Left hindlimb (tissue), 1 donor: ENCODE results near the gene CRHR2.

Source experiments
- DNase-seq: peaks from one replicate; pipeline ENCODE4 v3.0.0-alpha.2; 2018

The CRHR2 gene

DNA sequence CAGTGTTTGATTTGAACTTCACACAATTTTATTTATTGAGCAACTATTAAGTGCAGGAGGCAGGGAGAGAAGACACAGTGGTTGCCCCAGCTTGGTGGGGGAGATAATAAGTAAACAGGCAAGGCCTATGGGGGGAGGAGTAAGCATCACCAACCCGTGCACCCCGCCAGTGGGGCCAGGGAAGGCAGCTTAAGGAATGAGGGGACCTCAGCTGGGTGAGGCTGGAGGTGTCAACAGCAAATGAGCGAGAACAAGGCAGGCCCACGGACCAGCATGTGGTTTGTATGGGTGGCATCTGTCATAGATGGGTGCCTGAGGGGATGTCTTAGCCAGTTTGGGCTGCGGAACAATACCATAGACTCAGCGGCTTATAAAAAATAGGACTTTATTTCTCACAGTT lies 24.1 kb upstream of the CRHR2 start:
- DNase-seq, result no peak

GRCh38 chr7:30705596-30705995 lies 23.3 kb upstream of the CRHR2 start:
- DNase-seq, result no peak

- DNase-seq, result no peak
These were observed 22.8 kb upstream of the CRHR2 start for GRCh38 chr7:30705008-30705407.

- no peak for DNase-seq
These were observed 21.5 kb upstream of the CRHR2 start for GRCh38 chr7:30703756-30704155.

- no peak for DNase-seq
These were observed 19.9 kb upstream of the CRHR2 start for GRCh38 chr7:30702200-30702599.

DNA sequence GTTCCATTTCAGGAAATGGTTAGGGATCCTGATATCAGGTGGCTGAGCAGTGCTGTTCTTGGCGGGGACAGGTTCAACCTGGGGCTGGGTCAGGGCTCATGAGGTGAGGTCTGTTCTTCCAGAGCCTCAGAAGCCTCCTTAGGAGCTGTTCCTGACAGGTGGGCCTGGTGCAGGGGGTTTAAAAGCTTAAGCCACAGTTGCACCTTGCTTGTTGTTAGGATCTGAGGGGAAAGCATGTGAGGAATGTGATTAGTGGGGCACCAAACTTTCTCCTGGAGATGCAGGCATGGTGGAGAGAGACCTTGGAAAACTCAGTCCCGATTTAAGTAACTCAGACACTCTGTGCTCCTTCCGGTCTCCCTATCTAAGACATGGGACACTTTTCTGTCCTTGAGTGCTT lies 18.7 kb upstream of the CRHR2 start:
- no peak for DNase-seq

DNA sequence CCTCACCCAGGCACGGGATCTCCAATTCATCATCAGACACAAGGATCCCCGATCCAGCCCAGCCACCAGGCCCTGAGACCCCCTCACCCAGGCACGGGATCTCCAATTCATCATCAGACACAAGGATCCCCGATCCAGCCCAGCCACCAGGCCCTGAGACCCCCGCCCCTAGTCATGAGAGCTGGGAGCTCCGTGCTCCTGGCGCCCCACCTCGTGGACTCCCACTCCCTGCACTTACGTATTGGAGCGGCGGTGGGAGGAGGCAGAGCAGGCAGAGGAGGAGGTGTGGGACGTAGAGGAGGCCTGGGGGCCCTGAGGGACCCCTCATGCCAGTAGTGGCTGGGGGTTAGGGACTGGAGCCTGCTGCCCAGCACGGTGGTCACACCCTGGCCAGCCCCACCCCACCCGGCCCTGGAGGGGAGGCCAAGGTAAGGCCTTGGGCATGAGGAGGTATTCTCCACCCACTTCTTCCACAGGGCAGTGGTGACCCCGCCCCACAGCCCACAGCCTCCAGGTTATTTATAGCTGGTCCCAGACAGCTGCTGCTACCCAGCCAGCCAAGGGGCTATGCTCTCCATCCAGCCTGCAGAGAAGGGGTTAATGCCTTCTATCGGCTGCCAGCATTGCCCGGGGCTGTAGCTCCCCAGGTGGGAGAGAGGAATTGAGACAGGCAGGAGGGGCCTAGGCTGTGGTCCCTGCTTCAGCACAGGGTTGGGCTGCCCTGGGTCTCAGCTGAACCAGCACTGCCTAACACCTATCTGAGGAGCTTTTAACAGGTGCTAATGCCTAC lies 17.6 kb upstream of the CRHR2 start:
- DNase-seq, result no peak

DNA sequence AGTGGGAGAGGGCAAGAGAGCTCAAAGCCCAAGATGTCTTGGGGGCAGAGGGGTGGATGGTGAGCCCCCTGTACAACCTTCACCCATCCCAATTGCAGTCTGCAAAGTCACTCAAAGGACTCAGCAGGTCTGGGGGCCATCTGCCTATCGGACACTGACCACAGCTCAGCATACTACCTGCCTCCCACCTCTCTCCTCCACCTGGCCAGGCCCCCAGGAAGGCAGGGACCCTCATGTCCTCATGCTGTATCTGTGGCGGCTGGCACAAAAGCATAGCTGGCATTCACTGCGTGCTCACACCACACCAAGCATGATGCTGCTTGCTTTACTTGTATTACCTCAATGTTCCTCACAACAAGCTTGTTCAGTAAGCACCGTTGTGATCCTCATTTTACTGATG lies 16.2 kb upstream of the CRHR2 start:
- DNase-seq, result no peak

- no peak for DNase-seq
These were observed 15.6 kb upstream of the CRHR2 start for GRCh38 chr7:30697719-30698460.

DNA sequence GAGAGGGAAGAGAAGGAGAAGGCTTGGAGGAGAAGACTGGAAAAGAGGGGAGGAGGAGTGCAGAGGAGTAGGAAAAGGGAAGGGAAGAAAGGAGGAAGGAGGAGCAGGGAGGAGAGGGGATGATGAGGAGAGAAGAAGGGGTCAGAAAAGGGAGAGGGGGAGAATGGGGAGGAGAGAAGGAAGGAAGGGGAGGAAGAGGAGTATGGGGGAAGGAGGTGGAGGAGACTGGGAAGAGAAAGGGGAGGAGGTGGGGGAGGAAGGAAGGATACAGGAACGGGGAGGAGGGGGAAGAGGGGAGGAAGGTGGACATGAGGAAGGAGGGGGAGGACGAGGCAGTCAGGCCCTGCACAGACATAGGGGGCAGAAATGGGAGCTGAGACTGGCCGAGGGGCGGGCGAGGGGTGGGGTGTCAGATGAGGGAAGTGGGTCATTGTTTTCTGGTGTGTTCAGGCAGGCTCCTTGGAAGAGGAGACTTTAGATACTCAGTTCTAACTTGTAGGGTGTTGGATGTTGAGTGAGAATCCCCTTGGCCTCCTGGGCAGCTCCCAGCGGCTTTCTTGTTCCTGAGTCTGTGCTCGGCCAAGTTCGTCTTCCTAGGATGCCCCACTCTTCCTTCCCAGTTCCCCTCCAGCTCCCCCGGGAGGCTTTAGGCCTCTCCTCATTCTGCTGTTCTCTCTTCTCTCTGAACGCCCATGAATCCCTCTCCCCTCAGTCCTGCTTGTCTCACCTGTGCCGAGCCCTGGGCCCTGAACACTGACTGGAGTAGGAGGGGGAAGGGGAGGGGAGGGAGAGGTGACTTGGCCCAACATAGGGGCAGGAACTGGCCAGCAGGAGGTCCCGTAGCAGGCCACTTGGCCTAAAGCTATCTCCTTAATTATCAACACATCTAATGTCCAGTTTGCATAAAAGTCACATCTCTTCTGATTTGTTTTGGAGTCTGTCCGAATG lies 12.8 kb upstream of the CRHR2 start:
- DNase-seq, result no peak

DNA sequence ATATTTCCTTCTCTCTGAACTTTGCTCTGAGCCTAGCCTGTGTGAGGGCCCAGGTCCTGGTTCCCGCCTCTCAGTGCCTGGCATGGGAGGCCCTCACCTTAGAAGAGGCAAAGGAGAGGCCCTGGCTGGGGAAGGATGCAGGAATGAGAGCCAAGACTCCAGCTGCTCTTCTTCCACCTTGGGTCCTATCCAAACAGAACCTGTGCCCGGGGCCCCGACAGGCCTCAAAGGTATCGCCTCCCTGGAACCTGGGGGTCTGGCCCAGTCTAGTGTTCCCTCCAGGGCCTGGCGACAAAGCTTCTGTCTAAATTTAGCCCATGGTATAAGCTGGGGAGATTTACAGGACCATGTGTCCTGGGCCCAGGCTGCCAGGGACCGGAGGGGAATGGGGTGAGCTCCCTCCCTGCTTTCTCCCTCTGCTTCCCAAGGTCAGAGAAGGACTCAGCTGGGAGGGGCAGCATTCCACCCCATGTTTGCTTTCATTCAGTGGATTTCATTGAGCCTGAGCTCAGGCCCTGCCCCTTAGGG lies 12.0 kb upstream of the CRHR2 start:
- no peak for DNase-seq

DNA sequence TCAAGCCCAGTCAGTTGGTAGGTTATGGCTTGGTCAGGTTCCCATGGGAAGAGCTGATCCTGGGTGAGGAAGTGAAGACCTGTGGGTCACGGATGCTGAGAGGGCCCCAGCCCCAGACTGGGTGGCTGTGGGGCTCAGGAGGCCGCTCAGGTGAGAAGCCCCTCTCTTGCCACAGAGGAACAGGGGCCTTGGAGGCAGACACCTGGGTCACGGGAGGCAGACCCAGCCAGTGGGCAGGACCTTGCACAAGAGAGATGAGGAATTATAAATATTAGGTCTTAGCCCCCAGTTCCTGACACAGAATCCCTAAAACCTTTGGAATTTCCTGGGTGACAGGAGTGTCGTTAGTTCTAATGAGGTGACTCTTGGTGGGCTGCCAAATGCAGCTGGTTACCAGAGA lies 10.6 kb upstream of the CRHR2 start:
- no peak for DNase-seq

GRCh38 chr7:30692438-30692837 lies 10.2 kb upstream of the CRHR2 start:
- DNase-seq, result no peak

GRCh38 chr7:30690011-30690410 lies 7.8 kb upstream of the CRHR2 start:
- no peak for DNase-seq

DNA sequence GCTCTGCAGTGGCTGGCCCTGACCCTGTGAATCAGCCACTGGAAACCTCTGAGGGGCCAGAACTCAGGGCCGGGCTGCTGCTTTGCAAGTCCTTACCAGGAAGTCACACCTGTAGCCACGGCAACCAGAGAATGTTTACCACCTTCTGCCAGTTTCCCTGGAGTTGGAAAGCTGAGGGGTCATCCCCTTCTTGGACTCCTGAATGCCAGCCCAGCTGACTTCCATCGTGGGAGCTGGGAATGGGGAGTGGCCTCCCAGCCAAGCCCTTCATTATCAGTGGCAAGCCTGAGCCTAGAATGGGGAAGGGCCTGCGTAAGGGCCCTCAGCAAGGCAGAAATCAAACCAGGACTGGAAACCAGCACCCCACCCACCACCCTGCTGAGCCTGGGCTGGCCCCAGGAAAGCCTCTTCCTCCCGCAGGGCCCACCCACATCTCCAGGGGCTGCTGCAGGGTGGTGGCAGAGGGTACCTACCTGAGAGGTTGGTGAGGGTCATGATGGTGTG lies 6.5 kb upstream of the CRHR2 start:
- no peak for DNase-seq

GRCh38 chr7:30687604-30688003 lies 5.3 kb upstream of the CRHR2 start:
- DNase-seq, result no peak

- no peak for DNase-seq
These were observed 2.1 kb upstream of the CRHR2 start for GRCh38 chr7:30684351-30684750.

DNA sequence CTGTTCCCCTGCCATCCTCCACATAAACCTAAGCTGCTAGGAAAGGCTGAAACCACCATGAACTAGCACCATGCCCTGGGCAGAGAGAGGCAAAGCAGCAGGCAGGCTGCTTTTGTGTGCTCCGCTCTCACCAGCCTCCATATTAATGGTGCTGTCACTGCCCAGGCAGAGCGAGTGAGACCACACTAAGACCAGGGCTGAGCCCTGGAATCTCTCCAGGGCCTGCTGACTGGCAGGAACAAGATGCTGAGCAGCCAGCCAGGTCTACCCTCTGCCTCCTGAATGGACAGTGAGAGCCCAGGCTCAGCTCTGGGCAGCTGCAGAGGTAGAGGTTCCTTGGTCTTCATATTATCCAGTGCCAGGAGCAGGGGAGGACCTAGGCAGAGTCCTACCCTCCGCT lies 1.6 kb upstream of the CRHR2 start:
- DNase-seq, result no peak

DNA sequence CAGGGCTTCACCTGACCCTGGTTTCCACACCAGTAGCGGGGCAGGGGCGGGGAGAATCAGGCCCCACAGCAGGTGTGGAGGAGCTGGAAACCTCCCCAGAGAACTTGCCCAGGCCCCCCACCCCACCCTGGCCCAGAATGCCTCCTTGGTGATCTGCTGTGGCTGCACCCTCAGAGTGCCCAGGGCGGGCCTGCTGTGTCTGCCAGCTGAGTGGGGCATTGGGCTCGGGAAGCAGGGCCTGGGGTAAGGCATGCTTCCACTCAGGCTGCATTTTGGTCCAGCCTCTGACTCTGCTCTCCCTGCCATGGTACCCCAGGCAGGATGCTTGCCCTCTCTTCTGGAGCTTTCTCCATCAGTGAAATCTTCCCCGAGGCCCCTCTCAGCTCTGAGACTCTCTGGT lies 1.1 kb upstream of the CRHR2 start:
- DNase-seq, result no peak

GRCh38 chr7:30681815-30682211 lies 443 bp downstream of the CRHR2 start:
- DNase-seq, result no peak

GRCh38 chr7:30681331-30681797 lies 892 bp downstream of the CRHR2 start:
- DNase-seq, result no peak

DNA sequence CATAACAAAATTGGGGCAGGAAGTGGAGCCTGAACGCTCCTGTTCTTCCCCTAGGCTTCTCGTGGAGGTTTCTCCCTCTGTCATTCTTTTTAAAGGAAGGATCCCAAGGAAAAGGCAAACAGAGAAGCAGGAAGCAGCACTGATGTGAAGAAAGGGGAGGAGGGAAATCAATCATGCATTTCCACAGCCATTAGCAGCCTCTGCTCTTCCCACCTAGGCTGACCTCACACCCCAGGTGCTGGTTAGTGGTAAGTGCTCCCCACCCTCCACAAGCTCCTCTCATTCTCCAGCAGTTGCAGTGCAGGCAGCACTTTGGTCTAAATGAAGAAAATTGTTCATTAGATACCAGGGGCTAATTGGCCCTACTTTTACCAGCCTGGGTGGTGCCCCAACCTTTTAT lies 2.6 kb downstream of the CRHR2 start:
- DNase-seq, result no peak

DNA sequence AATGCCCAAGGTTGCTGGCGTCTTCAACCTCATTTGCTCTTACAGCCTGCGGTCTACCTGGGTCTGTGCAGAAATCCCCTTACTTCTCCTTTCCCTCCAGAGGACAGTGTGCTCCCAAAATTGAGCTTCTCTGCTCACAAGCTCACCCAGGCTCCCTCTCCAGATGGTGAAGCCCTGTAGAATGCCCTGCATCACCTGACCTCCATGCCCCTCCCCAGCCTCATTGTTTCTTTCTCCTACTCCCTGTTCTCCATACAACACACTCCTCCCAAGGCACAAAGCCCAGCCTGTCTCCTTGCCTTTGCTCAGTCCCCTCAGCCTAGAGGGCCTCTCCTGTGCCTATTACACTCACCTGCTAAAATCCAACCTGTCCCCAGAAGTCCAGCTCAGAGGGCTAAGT lies 3.5 kb downstream of the CRHR2 start:
- no peak for DNase-seq
